B cell (primary cell): ENCODE measurements around the gene AP2S1. TPM values are rescaled to one million over a fixed set of nuclear protein-coding genes. Genes with fewer than 3 reads are reported as not detected.

Experiments used
- ATAC-seq: fragments of 200-7000 bp; cut with Tn5 transposase; one replicate; pipeline ENCODE4 v1.10.0; 2021; ENCODE audit warnings: low read depth, mild to moderate bottlenecking, moderate number of reproducible peaks, moderate library complexity
- CTCF ChIA-PET: fragments of 350-600 bp; sonication (Branson Sonifier 250); formaldehyde crosslinking; loops from one replicate; lab custom pipeline; 2021; ENCODE audit warnings: antibody characterized with exemption, inconsistent platforms; lab: Charles Lee
- POLR2A ChIA-PET: fragments of 350-600 bp; sonication (Branson Sonifier 250); formaldehyde crosslinking; loops from one replicate; lab custom pipeline; 2021; ENCODE audit warnings: antibody characterized with exemption; lab: Charles Lee
- DNase-seq: peaks from one replicate; pipeline ENCODE4 v3.0.0; 2013
- H2AFZ ChIP-seq: 2 replicates; pipeline ENCODE4 v1.6.1; 2012; ENCODE audit warnings: mild to moderate bottlenecking, low read depth, low read length; ENCODE audit not compliant: insufficient read depth, poor library complexity, severe bottlenecking
- H3K27ac ChIP-seq, 2 donors: 1 replicate in 1 of 2; 2 replicates in 1 of 2; pipeline ENCODE4 v1.5.1; 2012 to 2013; ENCODE audit warnings: low read length in 2 of 2, mild to moderate bottlenecking in 2 of 2, moderate library complexity in 1 of 2
- H3K27me3 ChIP-seq, 4 experiments: fragments of 200-600 bp in 1 of 4; sonication (generic) in 1 of 4; replicated peaks in 1 of 4; 1 replicate in 2 of 4; 2 replicates in 2 of 4; pipeline versions ENCODE4 v1.6.1 to v1.7.0; 2013 to 2016; ENCODE audit warnings: low read length in 3 of 4, mild to moderate bottlenecking in 2 of 4, mixed read lengths in 1 of 4, moderate library complexity in 1 of 4; ENCODE audit not compliant: insufficient read depth in 4 of 4, control insufficient read depth in 3 of 4; ENCODE audit errors: control extremely low read depth in 1 of 4
- H3K36me3 ChIP-seq, 2 experiments: replicated peaks in 1 of 2; 1 replicate in 1 of 2; 2 replicates in 1 of 2; pipeline versions ENCODE4 v1.6.1 to v1.7.1; 2013; ENCODE audit warnings: low read length in 1 of 2; ENCODE audit not compliant: insufficient read depth in 2 of 2, control insufficient read depth in 1 of 2; ENCODE audit errors: control extremely low read depth in 1 of 2, extremely low read depth in 1 of 2
- H3K4me1 ChIP-seq, 2 donors: fragments of 200-600 bp in 1 of 2; sonication (generic) in 1 of 2; 1 replicate in 1 of 2; 2 replicates in 1 of 2; pipeline versions ENCODE4 v1.5.1 to v1.6.1; 2013 to 2017; ENCODE audit warnings: low read length in 2 of 2; ENCODE audit not compliant: control insufficient read depth in 2 of 2, insufficient read depth in 2 of 2
- H3K4me2 ChIP-seq: replicated peaks from 2 replicates; pipeline ENCODE3; 2012; ENCODE audit warnings: mild to moderate bottlenecking, low read depth, low read length; ENCODE audit not compliant: poor library complexity, severe bottlenecking
- H3K4me3 ChIP-seq, 5 experiments: fragments of 200-600 bp in 1 of 5; sonication (generic) in 1 of 5; 1 replicate in 3 of 5; 2 replicates in 2 of 5; pipeline versions ENCODE4 v1.5.1 to v1.7.0; 2011 to 2016; ENCODE audit warnings: low read length in 4 of 5, mild to moderate bottlenecking in 4 of 5, low read depth in 2 of 5, control low read depth in 1 of 5, moderate library complexity in 1 of 5; ENCODE audit not compliant: insufficient read depth in 1 of 5; ENCODE audit errors: control extremely low read depth in 1 of 5, extremely low read depth in 1 of 5
- H3K79me2 ChIP-seq: fragments of 200-600 bp; sonication (generic); one replicate; pipeline ENCODE4 v1.6.0; 2016; ENCODE audit warnings: low read length; ENCODE audit not compliant: control insufficient read depth, insufficient read depth
- H3K9ac ChIP-seq: fragments of 200-600 bp; sonication (generic); 2 replicates; pipeline ENCODE4 v1.6.1; 2017; ENCODE audit warnings: mild to moderate bottlenecking, low read length, moderate library complexity
- H3K9me3 ChIP-seq, 3 donors: one replicate each; pipeline versions ENCODE4 v1.6.1 to v1.7.1; 2013; ENCODE audit warnings: low read length in 2 of 3; ENCODE audit not compliant: control insufficient read depth in 2 of 3, insufficient read depth in 1 of 3; ENCODE audit errors: control extremely low read depth in 1 of 3
- H4K20me1 ChIP-seq: 2 replicates; pipeline ENCODE4 v1.6.0; 2012; ENCODE audit warnings: mild to moderate bottlenecking, low read length; ENCODE audit not compliant: insufficient read depth, control insufficient read depth, poor library complexity, severe bottlenecking
- H3K27ac Mint-ChIP-seq: one replicate; pipeline ENCODE4 v1.8.0; 2021; ENCODE audit warnings: mixed read lengths
- H3K27me3 Mint-ChIP-seq: one replicate; pipeline ENCODE4 v1.8.0; 2021; ENCODE audit warnings: mixed read lengths
- H3K4me1 Mint-ChIP-seq: one replicate; pipeline ENCODE4 v1.8.0; 2021; ENCODE audit warnings: mixed read lengths
- H3K4me3 Mint-ChIP-seq: one replicate; pipeline ENCODE4 v1.8.0; 2021; ENCODE audit warnings: mixed read lengths
- H3K9me3 Mint-ChIP-seq: one replicate; pipeline ENCODE4 v1.8.0; 2022; ENCODE audit warnings: mixed read lengths; ENCODE audit not compliant: insufficient read depth
- EZH2 ChIP-seq: IDR thresholded peaks from 2 replicates; pipeline ENCODE4 v1.6.1; 2012; ENCODE audit warnings: borderline replicate concordance, low read depth, mild to moderate bottlenecking, moderate library complexity, low read length; ENCODE audit not compliant: insufficient read depth, poor library complexity, severe bottlenecking
- WGBS: methylation state at CpG from one replicate; pipeline ENCODE4 v1.1.5; 2013; ENCODE audit warnings: missing lambda C conversion rate; ENCODE audit not compliant: insufficient coverage; 5-methylcytosine and 5-hydroxymethylcytosine counted together
- intact Hi-C: fragments of 100-400 bp; cut with micrococcal nuclease; formaldehyde crosslinking; loops from one replicate; pipeline ENCODE4 v1.10.0; 2022
- polyA plus RNA-seq: library from polyadenylated mRNA; depleted of rRNA; stranded (reverse); fragments of >200 nt; gene quantifications from 2 replicates; pipeline ENCODE4 v1.2.3, GENCODE V29; 2012
- total RNA-seq, 2 donors: library from RNA; stranded (reverse); fragments of 120-200 nt in 1 of 2; gene quantifications; 1 replicate in 1 of 2; 2 replicates in 1 of 2; pipeline versions ENCODE4 v1.2.3 to v1.2.4, GENCODE V29; 2013 to 2022
- TF ChIP-seq, protein P1 (sequence below): fragments of 200-600 bp; IDR thresholded peaks from one replicate; pipeline ENCODE4 v1.8.0; 2022; ENCODE audit warnings: antibody characterized with exemption, mild to moderate bottlenecking

The AP2S1 gene
- total and polyA plus RNA-seq, 2 donors (not counting 1 experiment from before 2014, with no cell fraction given): 47.2 to 51.3 TPM

DNA sequence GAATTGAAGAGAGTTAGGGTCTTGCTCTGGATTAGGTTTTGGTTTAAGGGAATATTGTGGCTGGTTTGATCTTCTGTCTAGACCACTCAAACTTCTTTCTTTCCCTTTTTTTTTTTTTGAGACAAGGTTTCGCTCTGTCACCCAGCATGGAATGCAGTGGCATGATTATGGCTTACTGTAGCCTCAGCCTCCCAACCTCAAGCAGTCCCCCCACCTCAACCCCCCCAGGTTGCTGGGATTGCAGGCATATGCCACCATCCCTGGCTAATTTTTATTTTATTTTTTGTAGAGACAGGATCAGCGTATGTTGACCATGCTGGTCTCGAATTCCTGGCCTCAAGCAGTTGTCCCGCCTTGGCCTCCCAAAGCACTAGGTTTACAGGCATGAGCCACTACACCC, 31.4 kb upstream of the AP2S1 start:
- POLR2A ChIA-PET: no interaction called here
- peaks cover 80% of the 10 kb centered on the region for H3K79me2 ChIP-seq
- Mint-ChIP-seq H3K27ac (no peak overlapping the region), H3K4me3 (no peak overlapping the region), H3K9me3 (no peaks in the 10 kb centered on the region), H3K27me3 (no peaks in the 10 kb centered on the region), H3K4me1 (peaks cover 16% of the 10 kb centered on the region)
- TF ChIP-seq, protein P1, sequence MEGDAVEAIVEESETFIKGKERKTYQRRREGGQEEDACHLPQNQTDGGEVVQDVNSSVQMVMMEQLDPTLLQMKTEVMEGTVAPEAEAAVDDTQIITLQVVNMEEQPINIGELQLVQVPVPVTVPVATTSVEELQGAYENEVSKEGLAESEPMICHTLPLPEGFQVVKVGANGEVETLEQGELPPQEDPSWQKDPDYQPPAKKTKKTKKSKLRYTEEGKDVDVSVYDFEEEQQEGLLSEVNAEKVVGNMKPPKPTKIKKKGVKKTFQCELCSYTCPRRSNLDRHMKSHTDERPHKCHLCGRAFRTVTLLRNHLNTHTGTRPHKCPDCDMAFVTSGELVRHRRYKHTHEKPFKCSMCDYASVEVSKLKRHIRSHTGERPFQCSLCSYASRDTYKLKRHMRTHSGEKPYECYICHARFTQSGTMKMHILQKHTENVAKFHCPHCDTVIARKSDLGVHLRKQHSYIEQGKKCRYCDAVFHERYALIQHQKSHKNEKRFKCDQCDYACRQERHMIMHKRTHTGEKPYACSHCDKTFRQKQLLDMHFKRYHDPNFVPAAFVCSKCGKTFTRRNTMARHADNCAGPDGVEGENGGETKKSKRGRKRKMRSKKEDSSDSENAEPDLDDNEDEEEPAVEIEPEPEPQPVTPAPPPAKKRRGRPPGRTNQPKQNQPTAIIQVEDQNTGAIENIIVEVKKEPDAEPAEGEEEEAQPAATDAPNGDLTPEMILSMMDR: no peak
- TF ChIP-seq EZH2: no peak
- H2AFZ ChIP-seq: no peak overlapping the region
- H3K4me3 ChIP-seq: no peak overlapping the region
- H3K4me2 ChIP-seq: no peak overlapping the region
- intact Hi-C loops: no loop called here
- ATAC-seq: no peak
- CTCF ChIA-PET: interaction anchor here (1.1 kb wide), 2 partner anchors 13 to 14 kb away, joined by 4 to 10 read pairs; no protein-coding TSS in a partner anchor
- no peak overlapping the region for H3K9ac ChIP-seq
- H3K27me3 ChIP-seq: no peaks in the 10 kb centered on the region
- DNase-seq: no peak
- 100% methylated on average over 1 of the region's 4 CpGs for WGBS
- H3K9me3 ChIP-seq: no peaks in the 10 kb centered on the region
- H3K27ac ChIP-seq: no peak overlapping the region
- H3K4me1 ChIP-seq: no peaks in the 10 kb centered on the region
- peaks cover 26% of the 10 kb centered on the region for H4K20me1 ChIP-seq
- no peaks in the 10 kb centered on the region for H3K36me3 ChIP-seq

DNA sequence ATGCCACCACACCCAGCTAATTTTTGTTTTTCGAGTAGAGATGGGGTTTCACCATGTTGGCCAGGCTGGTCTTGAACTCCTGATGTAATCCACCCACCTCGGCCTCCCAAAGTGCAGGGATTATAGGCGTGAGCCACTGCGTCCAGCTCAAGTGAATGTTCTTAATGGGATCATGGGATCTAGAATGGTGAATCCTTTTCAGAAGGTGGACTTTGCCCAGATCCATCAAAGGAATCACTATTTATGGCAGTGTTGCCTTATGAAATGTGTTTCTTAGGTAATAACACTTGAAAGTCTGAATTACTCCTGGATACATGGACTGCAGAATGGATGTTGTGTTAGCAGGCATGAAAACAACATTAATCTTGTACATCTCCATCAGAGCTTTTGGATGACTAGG, 30.4 kb upstream of the AP2S1 start:
- ChIA-PET POLR2A (no interaction called here), CTCF (interaction anchor here (1.1 kb wide), 2 partner anchors 14 to 15 kb away, joined by 4 to 10 read pairs; no protein-coding TSS in a partner anchor)
- H3K9me3 Mint-ChIP-seq: no peaks in the 10 kb centered on the region
- no peak overlapping the region for H3K9ac ChIP-seq
- no peak for DNase-seq
- no peak overlapping the region for H2AFZ ChIP-seq
- H4K20me1 ChIP-seq: peaks cover 26% of the 10 kb centered on the region
- WGBS: no CpG with 5 or more reads among the region's 4 CpGs
- H3K4me3 ChIP-seq: no peak overlapping the region
- no peak overlapping the region for H3K4me2 ChIP-seq
- intact Hi-C loops: no loop called here
- no peak for ATAC-seq
- H3K27ac ChIP-seq: no peak overlapping the region
- no peak overlapping the region for H3K27ac Mint-ChIP-seq
- no peak for TF ChIP-seq EZH2
- TF ChIP-seq, protein P1: no peak
- H3K4me1 Mint-ChIP-seq: peaks cover 8% of the 10 kb centered on the region
- H3K9me3 ChIP-seq: no peaks in the 10 kb centered on the region
- H3K27me3 Mint-ChIP-seq: no peaks in the 10 kb centered on the region
- no peaks in the 10 kb centered on the region for H3K27me3 ChIP-seq
- no peaks in the 10 kb centered on the region for H3K4me1 ChIP-seq
- no peak overlapping the region for H3K4me3 Mint-ChIP-seq
- H3K79me2 ChIP-seq: peaks cover 79% of the 10 kb centered on the region
- H3K36me3 ChIP-seq: no peaks in the 10 kb centered on the region
